Stimulated activated CD4-positive, alpha-beta T cell treated with anti-CD3 and anti-CD28 coated beads, Interleukin-4, amount 100 ng/mL, for 24 hours (primary cell): ENCODE data around the gene UBE4A.
A peak's percentile ranks its signal among the peaks of the same experiment; 100 is the strongest.
"Not testable (repeated sequence)": the region's sequence is repeated elsewhere in the genome, so short reads cannot be mapped to it uniquely, and the experiment has no call there.

Source experiments
- DNase-seq: peaks from one replicate; pipeline ENCODE4 v3.0.0-alpha.2; 2020

UBE4A gene

GRCh38 chr11:118402594-118402993 lies 43.2 kb downstream of the UBE4A start:
- DNase-seq = not testable (repeated sequence)

DNA sequence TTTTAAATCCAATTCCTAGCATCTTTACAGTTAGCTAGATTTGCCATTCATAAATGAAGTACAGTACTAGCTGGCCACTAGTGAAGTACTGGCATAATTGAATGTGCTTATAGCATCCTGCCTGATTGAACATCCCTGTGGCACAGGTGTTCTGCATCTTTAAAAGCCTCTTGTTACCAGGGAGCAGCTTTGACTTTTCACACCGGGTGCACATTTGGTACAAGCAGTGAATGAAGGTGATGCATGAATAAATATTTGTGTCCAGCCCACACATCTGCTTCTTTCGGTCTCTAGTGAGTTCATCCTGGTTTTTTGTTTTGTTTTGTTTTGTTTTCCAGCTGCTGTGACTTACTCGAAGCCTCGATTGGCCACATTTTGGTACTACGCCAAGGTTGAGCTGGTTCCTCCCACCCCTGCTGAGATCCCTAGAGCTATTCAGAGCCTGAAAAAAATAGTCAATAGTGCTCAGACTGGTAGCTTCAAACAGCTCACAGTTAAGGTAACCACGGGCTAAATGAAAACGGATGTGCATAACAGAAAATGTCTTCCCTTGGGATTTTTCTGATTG lies 47.3 kb downstream of the UBE4A start:
- no peak for DNase-seq

DNA sequence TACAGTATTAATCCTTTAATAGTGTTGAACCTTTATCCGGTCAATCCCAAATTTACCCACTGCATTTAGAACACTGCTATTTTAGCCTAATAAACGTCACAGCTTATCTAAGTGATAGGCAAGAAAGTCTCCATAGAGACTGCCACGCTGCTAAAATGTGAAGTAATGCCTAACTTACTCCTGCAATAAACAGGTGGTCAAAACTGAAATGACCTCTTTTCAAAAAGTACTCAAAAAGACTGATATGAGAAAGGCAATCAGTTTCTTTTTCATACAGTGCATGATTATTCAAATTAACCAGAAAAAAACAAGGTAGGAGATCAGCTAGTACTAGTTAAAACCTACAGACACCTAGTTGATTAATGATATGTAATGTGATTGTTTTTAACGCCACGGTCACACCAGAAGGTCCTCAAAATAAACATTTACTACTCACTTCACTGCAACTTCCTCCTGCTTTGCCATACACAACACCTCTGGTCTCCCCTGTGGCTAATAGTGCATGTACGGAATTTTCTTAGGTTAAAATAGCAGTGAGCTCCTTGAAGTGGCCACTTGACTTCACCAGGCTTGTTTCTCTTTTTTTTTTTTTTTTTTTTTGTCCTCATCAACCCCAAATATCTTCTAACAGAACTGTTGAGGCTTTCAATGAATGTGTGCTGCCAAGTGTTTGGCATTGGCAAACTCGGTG lies 50.8 kb downstream of the UBE4A start:
- no peak for DNase-seq

- no peak for DNase-seq
Measured at GRCh38 chr11:118411530-118411929, 52.1 kb downstream of the UBE4A start.

- DNase-seq = no peak
Measured at GRCh38 chr11:118412921-118413320, 53.5 kb downstream of the UBE4A start.

DNA sequence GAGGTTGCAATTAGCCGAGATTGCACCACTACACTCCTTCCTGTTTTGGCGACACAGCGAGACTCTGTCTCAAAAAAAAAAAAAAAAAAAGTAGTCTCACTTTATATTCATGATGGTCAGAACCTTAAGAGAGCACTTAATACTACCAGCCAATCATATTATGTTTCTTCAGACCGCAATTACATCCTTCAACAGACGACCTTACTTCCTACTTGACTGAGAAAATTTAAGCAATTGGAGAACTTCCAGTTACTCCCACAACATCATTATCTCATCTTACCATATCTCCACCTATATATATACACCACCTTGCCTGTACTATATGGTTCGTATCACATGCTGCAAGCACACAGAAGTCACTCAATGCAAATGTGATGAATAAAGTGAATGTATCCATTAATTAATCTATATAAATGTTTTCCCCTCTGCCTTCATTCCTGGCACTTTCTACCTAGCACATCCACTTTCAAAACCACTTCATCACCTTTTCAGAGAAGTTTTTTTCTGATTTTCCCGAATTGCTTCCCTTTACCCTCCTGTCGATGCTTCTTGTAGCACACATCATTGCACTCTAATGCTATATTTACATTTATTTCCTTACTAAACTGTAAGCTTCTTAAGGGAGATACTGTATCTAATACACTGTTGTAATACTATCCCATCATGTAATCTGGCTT lies 55.8 kb downstream of the UBE4A start:
- DNase-seq = no peak

DNA sequence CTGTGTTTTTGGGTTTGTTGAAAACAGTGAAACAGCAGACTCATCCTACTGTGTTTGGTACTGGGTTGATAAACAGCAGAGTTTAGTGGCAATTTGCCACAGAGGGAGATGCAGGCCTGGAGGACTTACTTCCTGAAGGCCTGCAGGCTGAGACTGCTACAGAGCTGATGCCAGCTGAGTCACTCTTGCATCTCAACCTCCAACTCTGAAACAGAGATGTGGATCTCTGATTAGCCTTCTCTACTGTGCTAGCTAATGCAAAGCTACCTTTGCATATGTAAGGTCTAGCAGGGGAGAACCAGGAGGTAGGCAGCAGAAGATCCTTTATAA lies 56.3 kb downstream of the UBE4A start:
- DNase-seq = peak; percentile 22

- not testable (repeated sequence) for DNase-seq
Measured at GRCh38 chr11:118416900-118417299, 57.5 kb downstream of the UBE4A start.

GRCh38 chr11:118417801-118418200 lies 58.4 kb downstream of the UBE4A start:
- no peak for DNase-seq

- no peak for DNase-seq
Measured at GRCh38 chr11:118418766-118419165, 59.4 kb downstream of the UBE4A start.

GRCh38 chr11:118427707-118428106 lies 68.3 kb downstream of the UBE4A start:
- no peak for DNase-seq

DNA sequence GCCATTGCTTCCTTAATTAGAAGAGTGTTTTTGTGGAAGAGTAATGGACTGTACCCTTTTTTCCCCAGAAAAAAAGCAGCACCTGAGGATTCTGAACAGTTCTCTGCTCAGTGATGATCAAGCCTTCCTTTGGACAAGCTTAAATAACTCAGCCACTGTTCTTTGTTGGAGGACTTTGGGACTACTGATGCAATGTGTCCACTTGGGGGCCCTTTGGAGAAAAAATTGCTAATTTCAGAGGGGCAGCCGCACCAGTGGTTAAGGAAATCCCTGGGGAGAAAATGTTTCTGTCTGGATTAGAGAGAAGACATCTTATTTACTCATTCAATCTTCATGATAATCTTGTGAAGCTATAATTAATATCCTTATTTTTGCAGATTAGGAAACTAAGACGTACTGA lies 71.6 kb downstream of the UBE4A start:
- DNase-seq = no peak

GRCh38 chr11:118434123-118434552 lies 74.7 kb downstream of the UBE4A start:
- DNase-seq = no peak

GRCh38 chr11:118434553-118435289 lies 75.3 kb downstream of the UBE4A start:
- DNase-seq = peak; percentile 54

DNA sequence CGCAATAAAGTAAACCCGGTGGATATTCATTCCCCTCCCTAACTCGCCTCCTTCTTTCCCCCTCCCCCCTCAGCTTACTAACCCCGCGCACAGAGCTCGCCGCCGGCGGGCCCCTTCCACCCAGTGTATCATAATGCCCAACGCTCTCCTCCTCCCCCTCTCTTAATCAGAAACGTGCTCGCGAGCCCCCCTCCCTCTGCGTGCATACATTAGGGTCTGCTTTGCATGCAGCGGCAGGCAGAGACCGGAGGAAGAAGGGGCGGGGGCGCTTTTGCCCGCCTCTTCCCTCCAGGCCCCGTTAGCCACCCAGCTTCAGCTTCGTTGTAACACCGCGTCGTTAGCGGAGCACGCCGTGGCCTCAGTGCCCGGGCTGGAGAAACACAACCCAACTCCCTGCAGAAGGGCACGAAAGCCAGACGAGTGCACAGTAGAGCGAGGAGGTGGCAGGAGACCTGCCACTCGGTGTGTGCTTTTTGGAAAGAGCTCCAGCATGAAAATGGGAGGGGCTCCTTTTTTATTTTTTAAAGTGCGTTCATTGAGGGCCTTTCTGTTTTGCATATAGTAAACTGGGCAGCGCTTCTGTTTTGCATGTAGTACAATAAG lies 76.0 kb downstream of the UBE4A start:
- peak; percentile 64 for DNase-seq

DNA sequence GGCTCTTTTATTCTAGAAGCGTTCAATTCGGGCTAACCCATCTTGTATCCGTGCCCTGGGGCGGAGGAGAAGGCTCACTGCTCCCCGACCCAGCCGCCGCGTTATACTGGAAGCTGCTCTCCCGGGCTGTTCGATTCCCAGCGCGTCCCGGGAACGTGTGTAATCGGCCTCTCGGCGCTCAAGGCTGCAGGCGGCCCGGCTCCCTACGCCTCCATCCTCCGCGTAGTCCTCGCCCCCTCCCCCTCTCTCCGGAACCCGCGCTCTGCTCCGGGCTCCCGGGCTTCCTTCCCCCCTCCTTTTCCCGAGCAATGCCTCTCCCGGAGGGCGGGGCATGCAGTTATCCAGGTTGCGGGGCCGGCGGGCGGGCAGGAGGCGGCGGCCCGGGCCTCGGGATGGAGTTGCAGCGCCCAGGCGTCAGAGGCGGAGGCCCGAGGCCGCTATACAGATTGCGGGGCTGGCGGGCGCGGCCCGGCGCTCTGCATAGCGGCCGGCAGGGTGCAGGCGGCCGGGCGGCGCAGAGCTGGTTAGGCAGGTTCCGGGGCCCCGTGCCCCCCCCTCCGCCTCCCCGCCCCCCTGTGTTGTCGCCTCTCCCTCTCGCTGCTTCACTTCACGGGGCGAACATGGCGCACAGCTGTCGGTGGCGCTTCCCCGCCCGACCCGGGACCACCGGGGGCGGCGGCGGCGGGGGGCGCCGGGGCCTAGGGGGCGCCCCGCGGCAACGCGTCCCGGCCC lies 76.7 kb downstream of the UBE4A start, which contains the start of gene KMT2A:
TSS of gene KMT2A (plus strand) at position 600 of the 732 bp plus-strand sequence. CDS start at position 621, 21 bp downstream.
- DNase-seq = peak; percentile 94

DNA sequence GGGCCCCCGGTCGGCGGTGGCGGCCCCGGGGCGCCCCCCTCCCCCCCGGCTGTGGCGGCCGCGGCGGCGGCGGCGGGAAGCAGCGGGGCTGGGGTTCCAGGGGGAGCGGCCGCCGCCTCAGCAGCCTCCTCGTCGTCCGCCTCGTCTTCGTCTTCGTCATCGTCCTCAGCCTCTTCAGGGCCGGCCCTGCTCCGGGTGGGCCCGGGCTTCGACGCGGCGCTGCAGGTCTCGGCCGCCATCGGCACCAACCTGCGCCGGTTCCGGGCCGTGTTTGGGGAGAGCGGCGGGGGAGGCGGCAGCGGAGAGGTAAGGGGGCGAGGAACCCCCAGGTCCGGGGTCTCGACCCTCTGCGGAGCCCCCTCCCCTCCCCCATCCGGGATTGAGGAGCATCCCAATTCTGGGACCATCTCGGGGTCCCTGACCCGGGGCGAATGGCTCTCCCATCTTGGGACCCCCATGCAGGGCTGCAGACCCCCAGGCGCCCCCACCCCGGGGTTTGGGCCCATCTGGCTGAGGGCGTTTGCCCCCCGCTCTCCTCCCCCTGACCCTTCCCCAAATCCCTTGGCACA lies 77.3 kb downstream of the UBE4A start:
- peak; percentile 49 for DNase-seq

- peak; percentile 50 for DNase-seq
Measured at GRCh38 chr11:118437208-118438125, 78.1 kb downstream of the UBE4A start.

GRCh38 chr11:118438314-118438931 lies 79.0 kb downstream of the UBE4A start:
- peak; percentile 51 for DNase-seq

- DNase-seq = no peak
Measured at GRCh38 chr11:118439646-118440045, 80.2 kb downstream of the UBE4A start.
